Thyroid gland (tissue), 4 donors: ENCODE results near the gene UFD1. TPM values are rescaled to one million over a fixed set of nuclear protein-coding genes. Genes with fewer than 3 reads are reported as not detected.

Source experiments
- DNase-seq, 2 donors: peaks; one replicate each; pipeline ENCODE4 v3.0.0-alpha.2; 2019
- H3K27ac ChIP-seq, 3 donors: fragments of 200-600 bp; sonication (generic); 1 replicate in 2 of 3; 2 replicates in 1 of 3; pipeline ENCODE4 v1.5.1; 2016 to 2019; ENCODE audit warnings: mild to moderate bottlenecking in 1 of 3, moderate library complexity in 1 of 3
- H3K27me3 ChIP-seq: fragments of 200-600 bp; sonication (generic); one replicate; pipeline ENCODE4 v1.5.1; 2019
- H3K36me3 ChIP-seq, 2 donors: fragments of 200-600 bp; sonication (generic); one replicate each; pipeline ENCODE4 v1.5.1; 2016 to 2019
- H3K4me1 ChIP-seq, 2 donors: fragments of 200-600 bp; sonication (generic); one replicate each; pipeline ENCODE4 v1.5.1; 2017 to 2019
- H3K4me3 ChIP-seq, 3 donors: fragments of 200-600 bp; sonication (generic); replicated peaks in 1 of 3; 1 replicate in 2 of 3; 2 replicates in 1 of 3; pipeline ENCODE4 v1.5.1; 2016; ENCODE audit warnings: mild to moderate bottlenecking in 1 of 3
- H3K9me3 ChIP-seq: fragments of 200-600 bp; sonication (generic); one replicate; pipeline ENCODE4 v1.5.1; 2017
- POLR2A ChIP-seq, 2 donors: fragments of 450-650 bp; IDR thresholded peaks; one replicate each; pipeline ENCODE4 v1.6.1; 2017; ENCODE audit warnings: antibody characterized with exemption in 2 of 2, mild to moderate bottlenecking in 2 of 2, moderate library complexity in 1 of 2
- WGBS, 2 donors: methylation state at CpG; one replicate each; pipeline ENCODE4 v1.1.5; 2017; 5-methylcytosine and 5-hydroxymethylcytosine counted together
- intact Hi-C: fragments of 100-400 bp; cut with DNase I; formaldehyde crosslinking; loops from one replicate; pipeline ENCODE4 v1.15.1; 2023
- total RNA-seq, 4 donors: library from RNA; depleted of rRNA; stranded (reverse); fragments of >200 nt; gene quantifications; one replicate each; pipeline ENCODE4 v1.2.3, GENCODE V29; 2016
- TF ChIP-seq, protein P1 (sequence below), 6 experiments: fragments of 200-600 bp in 3 of 6; fragments of 450-650 bp in 3 of 6; sonication (generic) in 3 of 6; IDR thresholded peaks; one replicate each; pipeline ENCODE4 v1.5.1; 2016 to 2019; ENCODE audit warnings: antibody characterized with exemption in 6 of 6, mild to moderate bottlenecking in 2 of 6, inconsistent platforms in 1 of 6, moderate library complexity in 1 of 6

UFD1 gene
- total RNA-seq, 4 donors from 2014 or later = 29.3 to 52.7 (median 44.2) TPM

- no peak overlapping the region for H3K27ac ChIP-seq
- intact Hi-C loops = loop anchor here (5.0 kb wide), 1 partner anchor 133 kb away; no protein-coding TSS in a partner anchor
- no peak for TF ChIP-seq POLR2A (IDR thresholded peaks at IDR 0.05)
- TF ChIP-seq, protein P1, sequence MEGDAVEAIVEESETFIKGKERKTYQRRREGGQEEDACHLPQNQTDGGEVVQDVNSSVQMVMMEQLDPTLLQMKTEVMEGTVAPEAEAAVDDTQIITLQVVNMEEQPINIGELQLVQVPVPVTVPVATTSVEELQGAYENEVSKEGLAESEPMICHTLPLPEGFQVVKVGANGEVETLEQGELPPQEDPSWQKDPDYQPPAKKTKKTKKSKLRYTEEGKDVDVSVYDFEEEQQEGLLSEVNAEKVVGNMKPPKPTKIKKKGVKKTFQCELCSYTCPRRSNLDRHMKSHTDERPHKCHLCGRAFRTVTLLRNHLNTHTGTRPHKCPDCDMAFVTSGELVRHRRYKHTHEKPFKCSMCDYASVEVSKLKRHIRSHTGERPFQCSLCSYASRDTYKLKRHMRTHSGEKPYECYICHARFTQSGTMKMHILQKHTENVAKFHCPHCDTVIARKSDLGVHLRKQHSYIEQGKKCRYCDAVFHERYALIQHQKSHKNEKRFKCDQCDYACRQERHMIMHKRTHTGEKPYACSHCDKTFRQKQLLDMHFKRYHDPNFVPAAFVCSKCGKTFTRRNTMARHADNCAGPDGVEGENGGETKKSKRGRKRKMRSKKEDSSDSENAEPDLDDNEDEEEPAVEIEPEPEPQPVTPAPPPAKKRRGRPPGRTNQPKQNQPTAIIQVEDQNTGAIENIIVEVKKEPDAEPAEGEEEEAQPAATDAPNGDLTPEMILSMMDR (IDR thresholded peaks at IDR 0.05) = no peak
- no peak for DNase-seq
- no peaks in the 10 kb centered on the region for H3K36me3 ChIP-seq
- WGBS, 2 donors = 100% methylated on average over 1 to 3 of the region's 3 CpGs
- no peaks in the 10 kb centered on the region for H3K9me3 ChIP-seq
- no peaks in the 10 kb centered on the region for H3K4me1 ChIP-seq
- no peaks in the 10 kb centered on the region for H3K27me3 ChIP-seq
- H3K4me3 ChIP-seq = no peak overlapping the region
Measured at GRCh38 chr22:19498866-19499190, 19.8 kb upstream of the UFD1 start.

- H3K36me3 ChIP-seq = no peaks in the 10 kb centered on the region
- intact Hi-C loops = loop anchor here (5.0 kb wide), 1 partner anchor 134 kb away; no protein-coding TSS in a partner anchor
- no peaks in the 10 kb centered on the region for H3K27me3 ChIP-seq
- 97 to 98% methylated on average over 4 to 6 of the region's 7 CpGs for WGBS, 2 donors
- DNase-seq = no peak
- no peak overlapping the region for H3K27ac ChIP-seq
- TF ChIP-seq, protein P1 (IDR thresholded peaks at IDR 0.05) = no peak
- TF ChIP-seq POLR2A (IDR thresholded peaks at IDR 0.05) = no peak
- H3K4me3 ChIP-seq = no peak overlapping the region
- no peaks in the 10 kb centered on the region for H3K9me3 ChIP-seq
- H3K4me1 ChIP-seq = no peaks in the 10 kb centered on the region
Measured at GRCh38 chr22:19498154-19498865, 19.3 kb upstream of the UFD1 start.

- H3K9me3 ChIP-seq = no peaks in the 10 kb centered on the region
- no peaks in the 10 kb centered on the region for H3K36me3 ChIP-seq
- intact Hi-C loops = loop anchor here (5.0 kb wide), 1 partner anchor 135 kb away; no protein-coding TSS in a partner anchor
- WGBS, 2 donors = 67 to 69% methylated on average over 3 of the region's 3 CpGs
- H3K27ac ChIP-seq = no peak overlapping the region
- TF ChIP-seq, protein P1 (IDR thresholded peaks at IDR 0.05) = no peak
- TF ChIP-seq POLR2A (IDR thresholded peaks at IDR 0.05) = no peak
- no peaks in the 10 kb centered on the region for H3K27me3 ChIP-seq
- H3K4me3 ChIP-seq = no peak overlapping the region
- no peaks in the 10 kb centered on the region for H3K4me1 ChIP-seq
- DNase-seq = peak in 1 of 2 donors; percentile 11
Measured at GRCh38 chr22:19497245-19497644, 18.3 kb upstream of the UFD1 start.

DNA sequence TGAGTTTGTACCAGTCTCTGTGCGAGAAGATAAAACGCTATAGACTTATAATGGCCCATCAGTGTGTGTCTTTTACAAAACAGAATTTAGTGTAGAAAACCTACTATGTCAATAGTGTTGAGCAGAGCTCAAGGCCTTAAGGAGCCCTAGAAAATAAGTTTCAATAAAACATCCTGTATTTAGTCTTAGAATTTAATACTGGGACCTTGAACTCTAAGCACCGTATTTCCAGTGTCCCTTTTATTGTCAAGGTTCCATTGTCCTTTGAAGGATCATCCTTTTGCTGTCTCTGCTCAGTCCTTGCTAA, 17.3 kb upstream of the UFD1 start:
- TF ChIP-seq POLR2A (IDR thresholded peaks at IDR 0.05) = no peak
- TF ChIP-seq, protein P1 (IDR thresholded peaks at IDR 0.05) = no peak
- 95 to 97% methylated on average over 3 of the region's 3 CpGs for WGBS, 2 donors
- H3K4me1 ChIP-seq = no peaks in the 10 kb centered on the region
- H3K36me3 ChIP-seq = no peaks in the 10 kb centered on the region
- H3K9me3 ChIP-seq = no peaks in the 10 kb centered on the region
- no peak overlapping the region for H3K27ac ChIP-seq
- H3K27me3 ChIP-seq = no peaks in the 10 kb centered on the region
- no peak for DNase-seq
- no peak overlapping the region for H3K4me3 ChIP-seq
- intact Hi-C loops = loop anchor here (5.0 kb wide), 1 partner anchor 136 kb away; no protein-coding TSS in a partner anchor

GRCh38 chr22:19495562-19496323, 16.8 kb upstream of the UFD1 start:
- H3K27ac ChIP-seq = no peak overlapping the region
- H3K36me3 ChIP-seq = no peaks in the 10 kb centered on the region
- DNase-seq = no peak
- no peaks in the 10 kb centered on the region for H3K9me3 ChIP-seq
- no peaks in the 10 kb centered on the region for H3K27me3 ChIP-seq
- H3K4me3 ChIP-seq = no peak overlapping the region
- no peaks in the 10 kb centered on the region for H3K4me1 ChIP-seq
- WGBS, 2 donors = 72 to 77% methylated on average over 5 of the region's 5 CpGs
- no peak for TF ChIP-seq POLR2A (IDR thresholded peaks at IDR 0.05)
- TF ChIP-seq, protein P1 (IDR thresholded peaks at IDR 0.05) = peak in 3 of 6 experiments; percentile 21 to 41 (median 27)
- intact Hi-C loops = loop anchor here (5.0 kb wide), 1 partner anchor 137 kb away; no protein-coding TSS in a partner anchor
